IPS-15b (cell line): Measurements from ENCODE around the gene CEACAM18.
"Not testable (repeated sequence)": the region's sequence is repeated elsewhere in the genome, so short reads cannot be mapped to it uniquely, and the experiment has no call there.

Experiments
- H3K27me3 ChIP-seq: one replicate; pipeline ENCODE4 v1.6.1; 2013; ENCODE audit warnings: low read length; ENCODE audit not compliant: control insufficient read depth, insufficient read depth
- H3K36me3 ChIP-seq: one replicate; pipeline ENCODE4 v1.6.1; 2013; ENCODE audit warnings: low read length; ENCODE audit not compliant: control insufficient read depth, insufficient read depth
- H3K4me1 ChIP-seq: one replicate; pipeline ENCODE4 v1.6.1; 2013; ENCODE audit warnings: mild to moderate bottlenecking, low read length; ENCODE audit not compliant: control insufficient read depth, insufficient read depth
- H3K4me3 ChIP-seq: one replicate; pipeline ENCODE4 v1.5.1; 2013; ENCODE audit warnings: low read depth, low read length
- H3K9ac ChIP-seq: one replicate; pipeline ENCODE4 v1.6.1; 2013; ENCODE audit warnings: low read depth, mild to moderate bottlenecking, low read length
- H3K9me3 ChIP-seq: one replicate; pipeline ENCODE4 v1.6.1; 2013; ENCODE audit warnings: mild to moderate bottlenecking, low read length; ENCODE audit not compliant: control insufficient read depth, insufficient read depth

The CEACAM18 gene

GRCh38 chr19:51478381-51479234, at the start of gene CEACAM18:
Gene CEACAM18 (plus strand): TSS chr19:51478539.
- Histone ChIP-seq H3K4me1 (no peaks in the 10 kb centered on the region), H3K9ac (no peak within 1 kb of the TSS), H3K4me3 (no peak within 1 kb of the TSS), H3K27me3 (peaks cover 5% of the 10 kb centered on the region), H3K36me3 (no peaks in the 10 kb centered on the region), H3K9me3 (no peaks in the 10 kb centered on the region)

- Histone ChIP-seq H3K9ac (no peak overlapping the region), H3K36me3 (no peaks in the 10 kb centered on the region), H3K4me1 (no peaks in the 10 kb centered on the region), H3K9me3 (no peaks in the 10 kb centered on the region), H3K27me3 (peaks cover 8% of the 10 kb centered on the region), H3K4me3 (no peak overlapping the region)
Observed at GRCh38 chr19:51430221-51430620, 48.1 kb upstream of the CEACAM18 start.

GRCh38 chr19:51431124-51431523, 47.2 kb upstream of the CEACAM18 start:
- Histone ChIP-seq H3K9ac (no peak overlapping the region), H3K9me3 (no peaks in the 10 kb centered on the region), H3K4me1 (no peaks in the 10 kb centered on the region), H3K27me3 (peaks cover 8% of the 10 kb centered on the region), H3K36me3 (no peaks in the 10 kb centered on the region), H3K4me3 (no peak overlapping the region)

GRCh38 chr19:51433043-51433442, 45.3 kb upstream of the CEACAM18 start:
- Histone ChIP-seq H3K4me3 (no peak overlapping the region), H3K9ac (no peak overlapping the region), H3K9me3 (no peaks in the 10 kb centered on the region), H3K27me3 (peaks cover 10% of the 10 kb centered on the region), H3K36me3 (no peaks in the 10 kb centered on the region), H3K4me1 (no peaks in the 10 kb centered on the region)

- peaks cover 5% of the 10 kb centered on the region for H3K27me3 ChIP-seq
- H3K4me3 ChIP-seq: no peak overlapping the region
- no peaks in the 10 kb centered on the region for H3K4me1 ChIP-seq
- no peak overlapping the region for H3K9ac ChIP-seq
- H3K36me3 ChIP-seq: no peaks in the 10 kb centered on the region
- H3K9me3 ChIP-seq: no peaks in the 10 kb centered on the region
Observed at GRCh38 chr19:51434456-51434855, 43.9 kb upstream of the CEACAM18 start.

- peaks cover 4% of the 10 kb centered on the region for H3K27me3 ChIP-seq
- H3K36me3 ChIP-seq: no peaks in the 10 kb centered on the region
- peaks cover 2% of the 10 kb centered on the region for H3K4me1 ChIP-seq
- no peaks in the 10 kb centered on the region for H3K9me3 ChIP-seq
- no peak overlapping the region for H3K9ac ChIP-seq
- no peak overlapping the region for H3K4me3 ChIP-seq
Observed at GRCh38 chr19:51439021-51439465, 39.3 kb upstream of the CEACAM18 start.

GRCh38 chr19:51440052-51440451, 38.3 kb upstream of the CEACAM18 start:
- Histone ChIP-seq H3K4me1 (peaks cover 2% of the 10 kb centered on the region), H3K4me3 (no peak overlapping the region), H3K9ac (no peak overlapping the region), H3K27me3 (peaks cover 4% of the 10 kb centered on the region), H3K36me3 (no peaks in the 10 kb centered on the region), H3K9me3 (no peaks in the 10 kb centered on the region)

GRCh38 chr19:51440846-51441409, 37.4 kb upstream of the CEACAM18 start:
- peaks cover 8% of the 10 kb centered on the region for H3K27me3 ChIP-seq
- peaks cover 2% of the 10 kb centered on the region for H3K4me1 ChIP-seq

GRCh38 chr19:51441410-51442390, 36.6 kb upstream of the CEACAM18 start:
- Histone ChIP-seq H3K4me3 (no peak overlapping the region), H3K36me3 (no peaks in the 10 kb centered on the region), H3K9me3 (no peaks in the 10 kb centered on the region), H3K4me1 (peaks cover 2% of the 10 kb centered on the region), H3K27me3 (peaks cover 6% of the 10 kb centered on the region), H3K9ac (no peak overlapping the region)

More at GRCh38 chr19:51440846-51441409, 37.4 kb upstream of the CEACAM18 start:
- H3K4me3 ChIP-seq: no peak overlapping the region
- H3K9me3 ChIP-seq: no peaks in the 10 kb centered on the region
- H3K9ac ChIP-seq: no peak overlapping the region
- H3K36me3 ChIP-seq: no peaks in the 10 kb centered on the region

- H3K27me3 ChIP-seq, H3K4me3 ChIP-seq, H3K9me3 ChIP-seq, H3K9ac ChIP-seq, H3K36me3 ChIP-seq, H3K4me1 ChIP-seq: not testable (repeated sequence)
Observed at GRCh38 chr19:51447510-51447909, 30.8 kb upstream of the CEACAM18 start.

GRCh38 chr19:51448011-51448410, 30.3 kb upstream of the CEACAM18 start:
- Histone ChIP-seq H3K4me1 (no peaks in the 10 kb centered on the region), H3K9me3 (no peaks in the 10 kb centered on the region), H3K9ac (no peak overlapping the region), H3K36me3 (no peaks in the 10 kb centered on the region), H3K4me3 (no peak overlapping the region), H3K27me3 (peaks cover 4% of the 10 kb centered on the region)
